ENCODE results near the gene TGM2.

DNA sequence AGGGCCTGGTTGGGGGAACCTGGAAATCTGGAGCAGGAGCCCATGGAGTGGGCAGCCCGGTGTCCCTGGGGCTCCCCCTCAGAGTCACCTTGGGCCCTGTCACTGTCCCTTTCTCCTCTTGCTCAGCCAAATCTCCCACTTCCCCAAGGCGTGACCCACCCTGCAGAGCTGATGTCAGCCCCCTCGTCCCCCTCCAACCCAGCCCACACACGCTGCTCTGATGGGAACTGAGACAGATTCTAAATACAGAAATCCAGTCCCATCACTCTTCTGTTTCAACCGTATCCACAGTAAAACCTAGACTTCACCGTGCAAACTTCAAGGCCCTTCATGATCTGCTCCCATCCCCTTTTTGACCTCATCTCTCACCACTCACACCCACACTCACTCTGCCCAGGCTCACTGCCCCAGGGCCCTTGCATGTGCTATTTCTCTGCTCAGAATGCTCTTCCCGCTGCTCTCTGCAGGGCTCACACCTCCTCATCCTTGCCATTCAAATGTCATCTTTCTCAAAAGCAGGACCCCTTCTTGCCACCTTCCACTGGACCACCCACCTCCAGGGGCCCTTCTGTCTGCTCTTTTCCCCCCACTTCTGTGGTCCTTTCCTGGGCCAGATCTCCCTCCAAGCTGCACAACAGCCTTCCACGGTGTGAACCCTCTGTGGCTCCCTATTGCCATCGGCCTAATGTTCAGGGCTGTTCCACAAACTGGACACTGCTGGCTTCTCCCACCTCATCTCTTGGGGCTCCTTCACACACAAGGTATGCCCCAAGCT, 16.6 kb downstream of the TGM2 start:
- no peak for TF ChIP-seq CTCF (IDR thresholded peaks at IDR 0.05 in 2 of 3, conservative IDR thresholded peaks at IDR 0.05 in 1 of 3; ENCODE audit: insufficient read depth in 2 of 3, low read depth in 1 of 3, low read length in 3 of 3)
- TF ChIP-seq, protein P1, sequence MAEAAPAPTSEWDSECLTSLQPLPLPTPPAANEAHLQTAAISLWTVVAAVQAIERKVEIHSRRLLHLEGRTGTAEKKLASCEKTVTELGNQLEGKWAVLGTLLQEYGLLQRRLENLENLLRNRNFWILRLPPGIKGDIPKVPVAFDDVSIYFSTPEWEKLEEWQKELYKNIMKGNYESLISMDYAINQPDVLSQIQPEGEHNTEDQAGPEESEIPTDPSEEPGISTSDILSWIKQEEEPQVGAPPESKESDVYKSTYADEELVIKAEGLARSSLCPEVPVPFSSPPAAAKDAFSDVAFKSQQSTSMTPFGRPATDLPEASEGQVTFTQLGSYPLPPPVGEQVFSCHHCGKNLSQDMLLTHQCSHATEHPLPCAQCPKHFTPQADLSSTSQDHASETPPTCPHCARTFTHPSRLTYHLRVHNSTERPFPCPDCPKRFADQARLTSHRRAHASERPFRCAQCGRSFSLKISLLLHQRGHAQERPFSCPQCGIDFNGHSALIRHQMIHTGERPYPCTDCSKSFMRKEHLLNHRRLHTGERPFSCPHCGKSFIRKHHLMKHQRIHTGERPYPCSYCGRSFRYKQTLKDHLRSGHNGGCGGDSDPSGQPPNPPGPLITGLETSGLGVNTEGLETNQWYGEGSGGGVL (CRISPR knock-in tag; IDR thresholded peaks at IDR 0.05) = no peak
- no peak for TF ChIP-seq YY1 (IDR thresholded peaks at IDR 0.05; ENCODE audit: borderline replicate concordance in 1 of 3, control insufficient read depth in 1 of 3, extremely low read depth in 1 of 3, insufficient read depth in 3 of 3, insufficient read length in 1 of 3, insufficient replicate concordance in 2 of 3, low read depth in 1 of 3, low read length in 2 of 3)
- TF ChIP-seq, protein P2, sequence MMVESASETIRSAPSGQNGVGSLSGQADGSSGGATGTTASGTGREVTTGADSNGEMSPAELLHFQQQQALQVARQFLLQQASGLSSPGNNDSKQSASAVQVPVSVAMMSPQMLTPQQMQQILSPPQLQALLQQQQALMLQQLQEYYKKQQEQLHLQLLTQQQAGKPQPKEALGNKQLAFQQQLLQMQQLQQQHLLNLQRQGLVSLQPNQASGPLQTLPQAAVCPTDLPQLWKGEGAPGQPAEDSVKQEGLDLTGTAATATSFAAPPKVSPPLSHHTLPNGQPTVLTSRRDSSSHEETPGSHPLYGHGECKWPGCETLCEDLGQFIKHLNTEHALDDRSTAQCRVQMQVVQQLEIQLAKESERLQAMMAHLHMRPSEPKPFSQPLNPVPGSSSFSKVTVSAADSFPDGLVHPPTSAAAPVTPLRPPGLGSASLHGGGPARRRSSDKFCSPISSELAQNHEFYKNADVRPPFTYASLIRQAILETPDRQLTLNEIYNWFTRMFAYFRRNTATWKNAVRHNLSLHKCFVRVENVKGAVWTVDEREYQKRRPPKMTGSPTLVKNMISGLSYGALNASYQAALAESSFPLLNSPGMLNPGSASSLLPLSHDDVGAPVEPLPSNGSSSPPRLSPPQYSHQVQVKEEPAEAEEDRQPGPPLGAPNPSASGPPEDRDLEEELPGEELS (CRISPR knock-in tag; IDR thresholded peaks at IDR 0.05; ENCODE audit: borderline replicate concordance) = no peak
- no peak for TF ChIP-seq CHD4 (IDR thresholded peaks at IDR 0.05; ENCODE audit: insufficient read depth, insufficient replicate concordance, low read depth, low read length, poor library complexity, severe bottlenecking)
- TF ChIP-seq, protein P3, sequence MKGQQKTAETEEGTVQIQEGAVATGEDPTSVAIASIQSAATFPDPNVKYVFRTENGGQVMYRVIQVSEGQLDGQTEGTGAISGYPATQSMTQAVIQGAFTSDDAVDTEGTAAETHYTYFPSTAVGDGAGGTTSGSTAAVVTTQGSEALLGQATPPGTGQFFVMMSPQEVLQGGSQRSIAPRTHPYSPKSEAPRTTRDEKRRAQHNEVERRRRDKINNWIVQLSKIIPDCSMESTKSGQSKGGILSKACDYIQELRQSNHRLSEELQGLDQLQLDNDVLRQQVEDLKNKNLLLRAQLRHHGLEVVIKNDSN (CRISPR knock-in tag; IDR thresholded peaks at IDR 0.05) = no peak
- no peak for TF ChIP-seq ELF1 (tag; IDR thresholded peaks at IDR 0.05)
- TF ChIP-seq POLR2AphosphoS5 (IDR thresholded peaks at IDR 0.05; ENCODE audit: control insufficient read depth, insufficient read depth, low read depth, low read length) = no peak
